ENCODE results near the gene ICAM2.

The ICAM2 gene

GRCh38 chr17:63973930-63974593, 46.4 kb downstream of the ICAM2 start:
- no peak for DNase-seq

GRCh38 chr17:63973247-63973646, 47.2 kb downstream of the ICAM2 start:
- DNase-seq, result no peak

GRCh38 chr17:63972796-63973195, 47.6 kb downstream of the ICAM2 start, which contains the start of gene SCN4A:
SCN4A (minus strand) TSS chr17:63972918; CDS start chr17:63972841, 77 bp downstream.
- no peak for DNase-seq

- no peak for DNase-seq
Observed at GRCh38 chr17:63969278-63969677, 51.2 kb downstream of the ICAM2 start.

- DNase-seq, result no peak
Observed at GRCh38 chr17:63967953-63968352, 52.5 kb downstream of the ICAM2 start.

- peak; percentile 42 for DNase-seq
Observed at GRCh38 chr17:63966646-63967264, 53.7 kb downstream of the ICAM2 start.

GRCh38 chr17:63963123-63963522, 57.3 kb downstream of the ICAM2 start:
- no peak for DNase-seq

GRCh38 chr17:63962298-63962744, 58.1 kb downstream of the ICAM2 start:
- DNase-seq, result no peak

GRCh38 chr17:63961355-63962212, 58.8 kb downstream of the ICAM2 start:
- DNase-seq, result peak; percentile 17

GRCh38 chr17:63960430-63960829, 60.0 kb downstream of the ICAM2 start:
- DNase-seq, result no peak

- DNase-seq, result no peak
Observed at GRCh38 chr17:63960006-63960405, 60.4 kb downstream of the ICAM2 start.

GRCh38 chr17:63956296-63956920, 64.0 kb downstream of the ICAM2 start:
- DNase-seq, result no peak

GRCh38 chr17:63955791-63956190, 64.6 kb downstream of the ICAM2 start:
- DNase-seq, result no peak

- no peak for DNase-seq
Observed at GRCh38 chr17:63955232-63955631, 65.2 kb downstream of the ICAM2 start.

GRCh38 chr17:63954402-63955063, 65.9 kb downstream of the ICAM2 start:
- DNase-seq, result peak; percentile 13
